Measurements from ENCODE around the gene PARP8.
"Not testable (repeated sequence)": the region's sequence is repeated elsewhere in the genome, so short reads cannot be mapped to it uniquely, and the experiment has no call there.

The PARP8 gene

DNA sequence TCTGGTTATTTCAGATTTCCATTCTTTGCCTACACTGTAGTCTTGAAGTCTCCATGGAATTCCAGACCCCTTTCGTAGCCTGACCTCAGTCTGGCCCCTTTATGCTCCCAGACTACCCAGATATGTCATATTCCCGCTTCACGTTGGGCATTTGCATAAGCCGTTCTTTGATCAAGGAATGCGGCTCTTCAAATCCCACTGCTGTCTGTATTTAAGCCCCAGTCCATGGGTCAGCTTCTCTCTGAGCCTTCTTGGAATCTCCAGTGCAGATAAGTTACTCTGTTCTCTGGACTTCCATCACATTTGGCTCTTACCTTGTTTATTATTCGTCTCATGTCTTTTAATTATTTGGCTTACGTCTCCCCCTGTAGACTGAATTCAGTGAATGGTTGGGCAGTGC, 97.4 kb downstream of the PARP8 start:
- TF ChIP-seq, protein P1, sequence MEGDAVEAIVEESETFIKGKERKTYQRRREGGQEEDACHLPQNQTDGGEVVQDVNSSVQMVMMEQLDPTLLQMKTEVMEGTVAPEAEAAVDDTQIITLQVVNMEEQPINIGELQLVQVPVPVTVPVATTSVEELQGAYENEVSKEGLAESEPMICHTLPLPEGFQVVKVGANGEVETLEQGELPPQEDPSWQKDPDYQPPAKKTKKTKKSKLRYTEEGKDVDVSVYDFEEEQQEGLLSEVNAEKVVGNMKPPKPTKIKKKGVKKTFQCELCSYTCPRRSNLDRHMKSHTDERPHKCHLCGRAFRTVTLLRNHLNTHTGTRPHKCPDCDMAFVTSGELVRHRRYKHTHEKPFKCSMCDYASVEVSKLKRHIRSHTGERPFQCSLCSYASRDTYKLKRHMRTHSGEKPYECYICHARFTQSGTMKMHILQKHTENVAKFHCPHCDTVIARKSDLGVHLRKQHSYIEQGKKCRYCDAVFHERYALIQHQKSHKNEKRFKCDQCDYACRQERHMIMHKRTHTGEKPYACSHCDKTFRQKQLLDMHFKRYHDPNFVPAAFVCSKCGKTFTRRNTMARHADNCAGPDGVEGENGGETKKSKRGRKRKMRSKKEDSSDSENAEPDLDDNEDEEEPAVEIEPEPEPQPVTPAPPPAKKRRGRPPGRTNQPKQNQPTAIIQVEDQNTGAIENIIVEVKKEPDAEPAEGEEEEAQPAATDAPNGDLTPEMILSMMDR (IDR thresholded peaks at IDR 0.05; ENCODE audit: extremely low read depth, insufficient read depth, missing control alignments): no peak
- in situ Hi-C loops (cut with MboI; ENCODE audit: low pct_unique_long_range_greater_than_20kb, low sequenced_read_pairs, unreplicated experiment): no loop called here
- DNase-seq (ENCODE audit: low spot score): no peak

DNA sequence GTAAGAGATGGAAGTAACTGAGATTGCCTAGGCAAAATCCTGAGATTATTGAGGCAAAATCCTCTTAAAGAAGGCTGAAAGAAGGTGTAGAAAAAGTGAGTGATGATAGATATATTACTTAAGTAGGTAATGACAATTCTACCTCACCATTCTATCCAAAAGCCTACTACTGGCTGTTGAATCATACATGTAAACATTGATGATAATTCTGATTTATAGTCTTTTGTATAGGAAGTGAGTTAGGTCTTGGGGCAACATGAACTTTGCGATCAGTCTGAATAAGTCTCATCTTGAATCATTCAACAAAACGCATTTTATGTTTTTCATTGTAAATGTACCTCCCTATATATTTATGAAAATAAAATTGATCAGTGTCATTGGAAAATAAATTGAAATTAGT, 99.6 kb downstream of the PARP8 start:
- TF ChIP-seq, protein P1 (IDR thresholded peaks at IDR 0.05; ENCODE audit: extremely low read depth, insufficient read depth, missing control alignments): no peak
- in situ Hi-C loops (cut with MboI; ENCODE audit: low pct_unique_long_range_greater_than_20kb, low sequenced_read_pairs, unreplicated experiment): no loop called here
- DNase-seq (ENCODE audit: low spot score): no peak

DNA sequence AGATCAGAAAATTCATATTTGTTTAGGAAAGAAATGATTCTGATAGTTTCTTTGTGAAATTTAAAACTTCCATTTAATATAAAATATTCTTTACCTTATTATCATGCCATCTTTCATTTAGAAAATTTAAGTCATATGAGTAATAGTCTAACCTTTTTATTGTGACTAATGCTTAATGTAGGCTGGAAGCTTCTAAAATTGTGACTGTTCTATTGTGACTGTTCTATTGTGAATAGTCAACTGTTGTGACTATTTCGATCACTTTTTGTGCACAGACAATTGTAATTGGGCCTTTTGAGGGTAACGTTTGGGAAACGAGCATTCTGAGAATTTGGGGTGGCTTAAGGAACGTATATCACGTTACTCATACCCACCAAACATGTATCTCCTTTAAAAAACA, 100.0 kb downstream of the PARP8 start:
- DNase-seq (ENCODE audit: low spot score): no peak
- TF ChIP-seq, protein P1 (IDR thresholded peaks at IDR 0.05; ENCODE audit: extremely low read depth, insufficient read depth, missing control alignments): no peak
- in situ Hi-C loops (cut with MboI; ENCODE audit: low pct_unique_long_range_greater_than_20kb, low sequenced_read_pairs, unreplicated experiment): no loop called here

DNA sequence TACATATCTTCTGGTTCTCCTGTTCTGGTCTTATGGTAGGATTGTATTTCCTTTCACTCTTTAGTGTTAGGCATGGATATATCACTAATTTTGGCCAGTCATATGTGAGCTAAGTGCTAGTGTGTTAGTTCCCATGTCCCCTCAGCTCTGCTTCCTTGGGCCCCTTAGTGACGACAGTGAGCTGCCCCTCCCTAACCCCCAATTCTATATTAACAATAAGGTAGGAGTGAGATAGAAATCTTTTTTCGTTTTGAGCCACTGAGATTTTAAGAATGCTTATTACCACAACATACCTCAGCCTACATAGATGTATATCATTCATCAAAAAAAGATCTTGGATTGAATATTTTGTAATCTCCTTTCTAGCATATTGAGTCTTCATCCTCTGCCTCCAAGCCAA, 100.5 kb downstream of the PARP8 start:
- in situ Hi-C loops (cut with MboI; ENCODE audit: low pct_unique_long_range_greater_than_20kb, low sequenced_read_pairs, unreplicated experiment): no loop called here
- no peak for DNase-seq (ENCODE audit: low spot score)
- TF ChIP-seq, protein P1 (IDR thresholded peaks at IDR 0.05; ENCODE audit: extremely low read depth, insufficient read depth, missing control alignments): no peak

DNA sequence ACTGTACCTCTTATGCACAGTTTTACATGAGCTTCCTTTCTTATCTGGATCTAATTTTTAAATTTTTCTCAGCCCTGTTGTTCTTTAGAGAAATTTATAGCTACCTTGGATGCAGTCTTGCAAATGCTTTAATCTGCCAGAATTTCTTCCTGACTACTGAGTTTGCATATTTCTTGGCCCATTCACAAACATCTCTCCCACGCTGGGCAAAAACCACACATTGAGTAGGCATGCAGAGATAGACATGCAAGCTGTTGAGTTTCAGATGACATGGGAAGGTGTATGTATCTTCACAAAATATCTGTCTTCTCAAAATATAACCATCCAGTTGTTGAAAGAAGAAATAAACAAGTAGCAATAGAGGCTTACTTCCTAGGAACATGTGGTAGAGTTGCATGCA, 101.2 kb downstream of the PARP8 start:
- no peak for DNase-seq (ENCODE audit: low spot score)
- in situ Hi-C loops (cut with MboI; ENCODE audit: low pct_unique_long_range_greater_than_20kb, low sequenced_read_pairs, unreplicated experiment): no loop called here

DNA sequence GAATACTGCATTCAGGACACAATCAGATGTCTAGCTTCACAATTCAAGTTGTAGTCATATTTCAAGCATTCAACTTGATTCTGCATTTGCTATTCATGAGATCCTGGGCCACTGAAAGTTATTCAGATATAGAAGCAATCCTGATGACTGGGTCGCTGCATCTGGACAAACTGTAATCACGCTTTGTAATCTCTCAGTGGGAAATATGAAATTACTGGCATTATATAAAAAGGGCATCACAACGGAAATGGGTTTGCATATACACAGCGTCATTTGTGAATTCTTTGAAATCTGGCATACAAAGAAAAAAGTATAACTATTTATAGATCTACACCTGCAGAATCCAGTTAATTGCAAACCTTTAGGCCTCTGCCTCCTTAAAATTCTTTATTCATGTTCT, 102.2 kb downstream of the PARP8 start:
- in situ Hi-C loops (cut with MboI; ENCODE audit: low pct_unique_long_range_greater_than_20kb, low sequenced_read_pairs, unreplicated experiment): no loop called here
- TF ChIP-seq, protein P1 (IDR thresholded peaks at IDR 0.05; ENCODE audit: extremely low read depth, insufficient read depth, missing control alignments): no peak
- no peak for DNase-seq (ENCODE audit: low spot score)

More for the DNA sequence above, 101.2 kb downstream of the PARP8 start:
- TF ChIP-seq, protein P1 (IDR thresholded peaks at IDR 0.05; ENCODE audit: extremely low read depth, insufficient read depth, missing control alignments): no peak

DNA sequence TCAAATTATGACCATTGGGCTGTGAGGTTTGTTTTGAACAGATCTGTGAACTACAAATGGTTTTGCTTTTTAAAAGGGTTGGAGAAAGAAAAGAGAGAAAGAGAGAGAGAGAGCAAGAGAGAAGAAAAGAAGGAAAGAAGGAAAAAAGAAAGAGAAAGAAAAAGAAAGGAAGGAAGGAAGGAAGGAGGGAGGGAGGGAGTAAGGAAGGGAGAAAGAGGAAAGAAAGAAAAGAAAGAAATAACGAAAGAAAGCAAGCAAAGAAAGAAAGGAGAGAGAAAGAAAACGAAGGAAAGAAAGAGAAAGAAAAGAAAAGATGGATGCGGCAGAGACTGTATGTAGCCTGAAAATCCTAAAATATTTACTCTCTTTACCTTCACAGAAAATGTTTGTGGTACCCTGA, 104.0 kb downstream of the PARP8 start:
- in situ Hi-C loops (cut with MboI; ENCODE audit: low pct_unique_long_range_greater_than_20kb, low sequenced_read_pairs, unreplicated experiment): no loop called here

DNA sequence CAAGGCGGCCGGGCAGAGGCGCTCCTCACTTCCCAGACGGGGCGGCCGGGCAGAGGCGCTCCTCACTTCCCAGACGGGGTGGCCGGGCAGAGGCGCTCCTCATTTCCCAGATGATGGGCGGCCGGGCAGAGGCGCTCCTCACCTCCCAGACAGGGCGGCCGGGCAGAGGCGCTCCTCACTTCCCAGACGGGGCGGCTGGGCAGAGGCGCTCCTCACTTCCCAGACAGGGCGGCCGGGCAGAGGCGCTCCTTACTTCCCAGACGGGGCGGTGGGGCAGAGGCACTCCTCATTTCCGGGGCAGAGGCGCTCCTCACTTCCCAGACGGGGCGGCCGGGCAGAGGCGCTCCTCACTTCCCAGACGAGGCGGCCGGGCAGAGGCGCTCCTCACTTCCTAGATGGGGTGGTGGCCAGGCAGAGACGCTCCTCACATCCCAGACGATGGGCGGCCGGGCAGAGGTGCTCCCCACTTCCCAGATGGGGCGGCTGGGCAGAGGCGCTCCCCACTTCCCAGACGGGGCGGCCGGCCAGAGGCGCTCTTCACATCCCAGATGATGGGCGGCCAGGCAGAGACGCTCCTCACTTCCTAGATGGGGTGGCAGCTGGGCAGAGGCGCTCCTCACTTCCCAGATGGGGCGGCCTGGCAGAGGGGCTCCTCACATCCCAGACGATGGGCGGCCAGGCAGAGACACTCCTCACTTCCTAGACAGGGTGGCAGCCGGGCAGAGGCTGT, 108.2 kb downstream of the PARP8 start:
- DNase-seq (ENCODE audit: low spot score); in situ Hi-C loops (cut with MboI; ENCODE audit: low pct_unique_long_range_greater_than_20kb, low sequenced_read_pairs, unreplicated experiment): not testable (repeated sequence)

More for the DNA sequence above, 104.0 kb downstream of the PARP8 start:
- TF ChIP-seq, protein P1 (IDR thresholded peaks at IDR 0.05; ENCODE audit: extremely low read depth, insufficient read depth, missing control alignments): no peak
- no peak for DNase-seq (ENCODE audit: low spot score)

All from GM13977 (cell line).